Activated CD8-positive, alpha-beta memory T cell treated with anti-CD3 and anti-CD28 coated beads for 1 hour (primary cell): ENCODE results near the gene MADD.

Source experiments
- DNase-seq, 2 donors: peaks; one replicate each; pipeline ENCODE4 v3.0.0-alpha.2; 2020; ENCODE audit warnings: low read depth in 1 of 2; ENCODE audit errors: extremely low read depth in 1 of 2

Gene MADD

DNA sequence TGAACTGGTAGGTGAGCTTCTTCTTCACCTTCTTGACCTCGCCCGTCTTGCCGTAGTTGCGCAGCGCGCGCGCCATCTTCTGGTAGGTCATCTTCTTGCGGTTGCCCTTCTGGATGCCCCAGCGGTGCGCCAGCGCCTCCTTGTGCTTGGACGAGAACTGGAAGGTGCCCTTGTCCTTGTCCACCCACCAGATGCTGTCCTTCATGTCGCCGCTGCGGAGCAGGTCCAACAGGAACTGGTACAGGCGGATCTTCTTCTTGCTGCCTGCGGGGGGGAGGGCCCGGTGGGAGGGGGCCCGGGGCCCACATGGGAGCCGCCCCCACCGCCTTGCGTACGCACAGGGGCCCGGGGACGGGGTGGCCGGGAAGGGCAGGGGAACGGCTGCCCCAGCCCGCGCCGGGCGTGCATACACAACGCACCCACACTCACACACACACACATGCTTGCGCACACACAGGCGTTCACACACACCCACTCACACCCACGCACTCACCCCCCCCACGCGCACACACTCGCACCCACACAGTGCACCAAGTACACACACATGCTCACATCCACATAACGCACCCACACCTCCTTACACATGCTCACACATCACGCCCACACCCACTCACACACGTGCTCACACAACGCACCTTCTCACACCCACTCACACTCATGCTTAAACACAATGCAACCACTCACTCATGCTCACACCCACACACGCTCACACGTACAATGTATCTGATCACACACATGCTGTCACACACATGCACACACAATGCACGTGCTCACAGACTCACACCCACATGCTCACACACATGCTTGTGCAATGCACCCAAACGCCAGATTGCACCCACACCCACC is 85.6 kb downstream of the MADD start:
- DNase-seq, result no peak

DNA sequence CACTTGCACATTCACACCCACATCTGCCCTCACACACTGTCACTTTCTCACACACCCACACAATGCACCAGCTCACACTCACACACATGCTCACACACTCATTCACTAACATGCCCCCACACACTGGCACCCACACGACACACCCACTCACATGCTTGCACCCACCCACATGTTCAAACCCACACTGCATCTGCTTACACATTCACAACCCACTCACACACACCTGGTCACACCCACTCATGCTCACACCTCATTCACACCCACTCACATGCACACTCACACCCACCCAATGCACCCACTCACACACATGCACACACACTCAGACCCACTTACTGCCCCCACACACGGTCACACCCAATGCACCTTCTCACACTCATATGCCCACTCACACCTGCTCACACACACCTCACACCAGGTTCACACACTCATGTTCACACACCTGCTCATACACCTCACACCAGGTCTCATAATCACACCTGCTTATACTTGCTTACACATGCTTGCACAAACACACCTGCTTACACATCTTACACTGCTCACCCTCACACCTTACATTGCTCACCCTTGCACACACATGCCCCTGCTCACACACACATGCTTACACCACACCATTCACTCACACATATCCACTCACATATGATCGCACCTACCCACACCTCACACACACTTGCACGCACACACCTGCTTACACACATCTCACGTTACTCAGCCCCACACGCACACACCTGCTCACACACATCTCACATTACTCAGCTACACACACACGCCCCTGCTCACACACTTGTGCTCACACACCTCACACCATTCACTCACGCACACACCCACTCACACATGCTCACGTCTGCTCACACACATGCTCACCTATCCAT is 86.4 kb downstream of the MADD start:
- no peak for DNase-seq

DNA sequence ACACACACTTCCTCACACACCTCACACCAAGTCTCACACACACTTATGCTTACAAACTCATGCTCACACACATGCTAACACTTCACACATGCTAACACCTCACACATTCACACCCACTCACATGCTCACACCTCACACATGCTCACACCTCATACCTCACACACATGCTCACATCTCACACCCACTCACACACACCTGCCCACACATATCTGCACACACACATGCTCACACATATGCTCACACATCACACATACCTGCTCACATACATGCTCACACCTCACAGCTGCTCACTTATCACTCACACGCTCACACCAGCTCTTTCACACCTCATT is 87.0 kb downstream of the MADD start:
- DNase-seq, result no peak

DNA sequence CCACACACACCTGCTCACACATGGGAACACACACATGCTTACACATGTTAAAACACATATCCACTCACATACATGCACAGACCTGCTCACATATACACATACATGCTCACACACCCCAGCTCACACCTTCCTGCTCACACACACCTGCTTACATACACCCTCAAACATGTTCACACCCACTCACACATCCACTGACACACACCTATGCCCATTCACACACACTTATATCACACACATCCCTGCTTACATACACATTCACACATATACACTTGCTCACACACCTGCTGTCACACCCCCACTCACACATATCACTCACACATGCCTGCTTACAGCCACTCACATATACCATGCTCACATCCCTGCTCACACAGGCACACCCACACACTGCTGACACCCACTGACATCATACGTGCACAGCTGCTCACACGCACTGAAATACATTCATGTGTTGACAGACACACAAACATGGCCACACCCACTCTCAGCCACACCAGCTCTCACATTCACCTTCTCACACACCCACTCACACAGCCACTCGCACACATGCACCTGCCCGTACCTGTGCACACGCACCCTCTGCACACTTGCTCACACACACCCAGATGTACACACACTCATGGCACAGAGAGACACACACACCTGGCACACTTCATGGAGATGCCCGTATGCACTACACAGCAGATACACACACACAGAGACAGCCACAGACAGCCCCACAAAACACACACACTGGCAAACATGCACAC is 88.2 kb downstream of the MADD start:
- DNase-seq, result no peak

DNA sequence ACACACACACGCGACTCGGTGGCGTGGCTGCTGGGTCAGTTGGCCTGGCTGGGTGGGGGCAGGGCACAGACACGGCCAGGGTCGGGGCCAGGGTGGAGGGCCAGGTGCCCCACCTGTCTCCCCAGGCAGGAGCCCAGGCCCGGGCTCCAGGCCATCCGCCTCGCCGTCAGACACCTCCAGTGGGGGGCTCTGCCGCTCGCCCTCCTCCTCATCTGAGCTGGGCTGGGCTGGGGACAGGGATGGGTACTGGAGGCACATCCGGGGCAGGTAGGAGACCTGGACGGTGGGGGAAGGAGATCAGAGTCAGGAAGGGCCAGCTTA is 88.8 kb downstream of the MADD start:
- no peak for DNase-seq

DNA sequence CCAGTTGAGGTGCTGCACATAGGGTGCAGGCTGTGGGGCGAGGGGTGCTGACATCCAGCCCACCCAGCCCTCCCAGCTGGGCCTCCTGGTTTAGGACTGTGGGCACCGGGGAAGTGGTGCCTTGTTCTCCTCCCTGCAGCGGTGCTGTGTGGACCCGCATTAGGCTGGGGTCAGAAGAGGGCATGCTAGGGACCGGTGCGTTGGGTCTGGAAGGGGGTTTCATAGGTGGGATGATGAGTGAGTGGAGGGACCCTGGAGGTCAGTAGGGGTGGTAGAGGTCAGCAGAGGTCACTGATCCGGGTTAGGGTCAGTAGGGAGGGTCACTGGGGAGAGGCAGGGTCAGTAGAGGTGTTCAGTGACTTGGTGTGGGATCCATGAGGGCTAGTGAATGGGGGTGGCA is 89.2 kb downstream of the MADD start:
- no peak for DNase-seq

DNA sequence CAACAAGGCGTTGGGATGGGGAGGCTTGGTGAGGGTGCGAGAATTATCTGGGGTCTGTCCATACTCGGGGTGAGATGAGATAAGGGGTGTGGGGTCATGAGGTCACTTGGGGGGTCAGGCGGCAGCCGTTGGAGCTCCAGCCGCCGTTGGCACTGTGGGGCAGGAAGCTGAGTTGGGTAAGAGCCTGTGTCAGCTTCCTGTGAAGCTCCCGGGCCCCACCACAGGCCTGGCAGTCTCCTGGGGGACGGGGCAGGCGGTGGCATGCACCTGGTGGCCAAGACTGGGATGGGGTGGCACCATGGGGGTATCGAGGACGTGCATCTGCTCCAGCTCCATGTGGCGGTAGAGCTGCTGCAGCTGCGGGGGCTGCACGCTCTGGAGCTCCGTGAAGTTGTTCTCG is 89.7 kb downstream of the MADD start:
- no peak for DNase-seq

DNA sequence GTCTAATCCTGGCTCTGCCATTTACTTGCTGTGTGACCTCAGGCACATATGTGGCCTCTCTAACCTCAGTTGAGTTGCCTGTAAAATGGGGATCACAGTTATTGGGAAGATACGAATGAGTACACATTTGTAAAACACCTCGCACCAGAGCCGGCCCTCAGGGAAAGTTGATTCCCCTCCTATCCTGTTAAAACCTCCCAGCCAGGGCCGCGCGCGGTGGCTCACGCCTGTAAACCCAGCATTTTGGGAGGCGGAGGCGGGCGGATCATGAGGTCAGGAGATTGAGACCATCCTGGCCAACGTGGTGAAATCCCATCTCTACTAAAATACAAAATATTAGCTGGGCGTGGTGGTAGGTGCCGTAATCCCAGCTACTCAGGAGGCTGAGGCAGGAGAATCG is 90.4 kb downstream of the MADD start:
- no peak for DNase-seq

DNA sequence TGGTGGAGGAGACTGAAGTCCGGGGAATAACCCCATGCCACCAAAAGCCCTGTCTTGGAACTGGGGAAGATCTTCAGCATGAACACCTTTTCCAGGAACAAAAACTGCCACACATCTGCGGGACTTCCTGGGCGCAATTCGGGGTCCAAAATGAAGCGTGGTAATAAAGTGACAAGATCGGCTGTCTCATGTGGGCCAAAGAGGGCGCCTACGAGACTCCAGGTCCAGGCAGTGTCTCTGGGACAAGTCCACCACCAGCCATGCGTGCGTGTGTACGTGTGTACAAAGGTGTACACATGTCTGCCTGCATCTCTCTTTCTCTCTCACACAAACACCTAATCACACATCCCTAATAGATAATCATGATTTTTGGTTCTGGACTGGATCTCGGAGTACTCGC is 91.5 kb downstream of the MADD start:
- DNase-seq, result no peak

DNA sequence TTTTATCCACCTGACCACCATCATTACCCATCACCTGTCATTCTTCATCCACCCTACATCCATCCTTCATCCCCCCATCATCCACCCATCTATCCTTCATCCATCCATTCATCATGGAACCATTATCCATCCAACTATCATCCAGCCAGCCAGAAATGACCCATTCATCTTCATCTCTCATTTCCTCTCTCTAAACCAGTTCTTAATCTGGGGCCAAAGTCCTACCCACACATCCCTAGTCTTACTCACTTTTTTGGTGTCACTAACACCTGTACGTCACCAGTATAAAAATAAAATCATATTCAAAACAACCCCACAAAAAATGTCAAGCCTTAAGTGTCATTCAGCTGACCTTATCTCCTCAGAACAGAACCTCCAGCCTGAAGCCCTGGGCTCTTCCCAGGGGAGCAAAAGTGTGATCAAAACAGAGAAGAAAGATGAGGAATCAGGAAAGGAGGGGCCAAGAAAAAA is 96.1 kb downstream of the MADD start:
- no peak for DNase-seq

DNA sequence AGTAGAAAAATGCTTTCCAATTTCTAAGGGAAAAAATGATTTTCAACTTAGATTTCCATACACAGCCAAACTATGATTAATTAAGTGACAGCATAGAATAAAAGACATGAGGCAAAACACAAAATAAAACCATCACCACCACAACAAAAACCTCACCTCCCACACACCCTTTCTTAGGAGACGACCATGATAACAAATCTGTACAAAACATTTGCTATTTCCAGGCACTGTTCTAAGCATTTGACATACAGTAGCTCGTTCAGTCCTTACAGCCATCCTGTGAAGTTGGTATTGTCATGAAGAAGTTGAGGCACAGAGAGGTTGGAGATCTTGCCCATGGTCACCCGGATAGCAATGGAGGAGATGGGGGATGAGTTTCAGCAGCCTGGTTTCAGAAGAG is 99.7 kb downstream of the MADD start:
- DNase-seq, result no peak

DNA sequence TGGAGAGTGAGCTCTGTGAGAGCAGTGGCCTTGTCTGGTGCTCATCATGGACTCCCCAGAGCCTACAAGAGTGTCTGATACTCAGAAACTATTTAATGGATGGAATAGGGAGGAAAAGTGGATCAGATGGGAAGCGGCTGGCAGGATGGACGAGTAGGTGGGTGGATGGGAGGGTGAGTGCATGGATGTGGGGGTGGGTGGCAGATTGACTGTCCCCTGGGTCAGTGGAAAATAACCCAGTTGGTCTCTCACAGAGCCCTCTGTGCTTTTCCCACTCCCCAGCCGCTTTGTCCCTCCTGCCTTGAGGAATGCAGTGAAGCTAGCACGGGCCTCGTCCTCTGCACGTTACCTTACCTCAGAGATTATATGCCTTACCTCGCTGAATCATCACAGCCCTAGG is 102.5 kb downstream of the MADD start:
- no peak for DNase-seq

DNA sequence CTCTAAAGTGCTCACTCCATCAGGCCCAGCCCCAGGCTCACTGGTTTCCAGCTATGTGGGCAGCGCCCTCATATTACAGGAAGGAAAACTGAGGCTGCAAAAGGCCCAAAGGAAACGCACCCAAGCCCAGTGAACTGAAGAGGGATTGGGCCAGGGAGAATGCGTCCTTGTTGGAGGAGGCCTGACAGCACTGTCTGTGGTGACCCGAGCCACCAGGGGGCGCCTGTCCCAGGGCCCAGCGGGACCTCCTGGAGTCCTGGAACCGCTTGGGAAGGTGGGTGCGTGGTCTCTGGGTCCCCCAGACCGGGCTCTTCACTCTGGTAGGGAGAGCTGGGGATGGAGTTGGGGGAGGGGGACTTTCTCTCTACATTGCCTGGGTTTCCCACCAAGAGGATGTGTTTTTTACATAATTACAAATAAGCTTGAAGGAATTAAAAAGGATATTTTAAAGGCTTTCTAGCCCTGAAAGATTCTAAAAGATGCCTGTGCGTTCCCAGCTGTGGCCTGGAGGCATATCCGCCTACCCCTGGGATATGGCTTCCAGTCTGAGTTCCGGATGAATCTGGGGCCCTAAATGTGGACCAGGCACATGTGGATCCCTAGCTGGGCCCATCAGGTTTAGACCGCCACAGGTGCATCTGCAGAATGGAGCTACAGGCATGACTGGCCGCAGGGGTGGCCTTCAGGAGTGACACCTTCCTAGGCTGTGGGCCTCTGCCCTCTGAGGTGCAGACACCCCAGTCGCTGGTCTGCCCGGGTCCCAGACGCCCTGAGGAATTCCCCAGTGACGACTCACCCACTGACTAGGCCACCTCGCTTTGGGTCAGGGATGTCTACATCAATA is 104.2 kb downstream of the MADD start:
- DNase-seq, result peak; percentile 68 to 82

DNA sequence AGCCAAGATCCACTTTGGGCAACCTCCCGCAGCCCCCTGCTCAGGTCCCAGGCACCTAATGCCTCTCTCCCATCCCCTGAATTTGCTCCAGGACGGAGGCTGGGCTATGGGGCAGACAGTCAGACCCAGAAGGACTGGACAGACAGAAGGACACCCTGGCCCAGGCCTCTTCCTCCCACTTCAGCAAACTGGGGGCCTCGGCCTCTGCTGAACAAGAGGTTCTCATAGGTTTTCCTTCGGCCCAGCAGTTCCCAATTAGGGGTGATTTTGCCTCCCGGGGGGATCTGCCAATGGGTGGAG is 104.7 kb downstream of the MADD start:
- no peak for DNase-seq

DNA sequence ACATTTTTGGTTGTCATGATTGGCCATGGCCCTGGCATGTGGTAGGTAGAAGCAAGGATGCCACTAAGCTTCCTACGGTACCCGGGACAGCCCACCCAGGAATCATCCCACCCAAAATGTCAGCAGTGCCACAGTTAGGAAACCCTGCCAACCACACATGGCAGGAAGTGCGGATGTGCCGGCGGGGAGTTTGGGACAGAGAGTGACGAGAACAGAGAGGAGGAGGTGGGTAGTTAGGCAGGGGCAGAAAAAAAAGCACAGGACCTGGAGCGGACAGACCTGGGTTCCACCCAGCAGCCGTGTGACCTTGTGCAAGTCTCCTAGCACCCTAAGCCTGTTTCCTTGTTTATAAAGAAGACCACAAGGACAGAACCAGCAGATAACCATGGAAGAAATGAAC is 105.1 kb downstream of the MADD start:
- no peak for DNase-seq

DNA sequence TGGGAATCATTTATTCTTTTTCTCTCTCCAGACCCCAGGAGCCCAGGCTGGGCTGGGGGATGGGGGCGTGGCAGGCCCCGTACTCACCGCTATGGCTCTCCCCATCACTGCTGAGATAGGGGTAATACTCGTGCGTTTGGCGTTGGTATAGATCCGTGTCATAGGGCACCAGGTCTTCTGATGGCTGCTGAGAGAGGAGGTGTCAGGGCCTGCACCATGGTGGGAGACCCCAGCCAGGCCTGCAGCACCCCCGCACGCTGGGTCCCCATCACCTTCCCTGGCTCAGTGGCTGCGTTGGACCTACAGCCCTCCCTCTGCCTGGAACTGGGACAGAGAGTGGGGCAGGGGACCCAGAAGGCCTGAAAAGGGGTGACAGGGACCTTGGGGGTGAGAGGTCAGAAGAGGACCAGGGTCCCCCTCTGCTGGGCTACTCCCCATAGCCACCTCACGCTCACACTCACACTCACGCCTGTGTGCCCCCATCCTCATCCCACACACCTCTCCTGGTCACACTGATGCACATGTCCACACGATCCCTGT is 105.7 kb downstream of the MADD start:
- DNase-seq, result no peak

DNA sequence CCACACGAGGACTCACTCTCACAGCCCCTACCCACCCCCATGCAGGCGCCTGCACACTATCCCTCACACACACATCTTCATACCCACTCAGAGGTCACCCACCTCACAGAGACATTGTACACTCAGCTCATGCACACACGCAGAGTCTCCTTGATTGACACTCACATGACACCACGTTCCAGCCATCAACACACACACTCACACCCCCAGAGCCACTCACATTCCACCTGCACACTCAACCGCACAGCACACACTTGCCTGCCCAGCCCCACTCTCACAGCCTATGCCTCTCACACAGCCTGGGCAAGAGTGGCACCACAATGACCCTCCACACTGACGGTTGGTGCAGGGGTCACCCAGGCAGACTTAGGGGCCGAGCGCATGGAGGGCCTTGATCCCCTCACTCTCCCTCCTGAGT is 106.2 kb downstream of the MADD start:
- DNase-seq, result no peak

DNA sequence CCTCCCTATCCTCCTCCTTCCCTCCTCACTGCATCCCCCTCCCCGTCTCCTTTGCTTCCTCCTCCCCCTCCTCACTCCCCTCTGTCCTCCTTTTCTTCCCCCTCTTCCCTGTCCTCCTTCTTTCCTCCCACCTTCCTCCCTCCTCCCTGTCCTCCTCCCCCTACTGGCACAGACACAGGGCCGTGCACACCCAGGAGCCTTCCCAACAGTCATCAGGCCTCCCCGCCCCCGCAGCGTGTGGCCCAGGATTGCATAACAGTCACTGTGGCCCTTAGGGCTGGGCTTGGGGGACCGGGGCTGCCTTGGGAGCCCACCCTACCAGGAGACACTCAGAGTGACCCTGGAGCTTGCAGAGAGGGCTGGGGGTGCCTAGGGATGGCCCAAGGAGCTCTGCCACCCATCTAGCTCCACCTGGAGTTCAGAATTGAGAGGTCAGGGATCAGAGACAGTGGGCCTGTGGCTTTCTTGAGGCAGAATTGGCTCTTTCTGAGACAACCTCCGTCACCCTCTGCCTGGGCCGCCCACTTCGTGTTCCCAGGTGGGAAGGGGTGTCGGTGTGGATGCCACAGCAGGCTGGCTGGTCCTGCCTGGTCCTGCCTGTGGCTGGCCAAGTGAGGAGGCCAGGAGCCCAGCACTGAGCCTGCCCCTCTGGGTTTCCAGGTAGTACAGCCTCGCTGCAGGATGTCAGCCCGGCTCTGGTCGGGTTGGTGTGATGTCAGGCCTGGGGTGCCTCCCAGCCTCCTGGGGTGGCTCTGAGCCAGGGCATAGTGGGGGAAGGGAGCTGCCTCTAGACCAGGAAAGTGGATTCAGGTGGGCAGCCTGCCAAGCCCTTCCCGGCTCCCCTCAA is 106.8 kb downstream of the MADD start:
- no peak for DNase-seq

DNA sequence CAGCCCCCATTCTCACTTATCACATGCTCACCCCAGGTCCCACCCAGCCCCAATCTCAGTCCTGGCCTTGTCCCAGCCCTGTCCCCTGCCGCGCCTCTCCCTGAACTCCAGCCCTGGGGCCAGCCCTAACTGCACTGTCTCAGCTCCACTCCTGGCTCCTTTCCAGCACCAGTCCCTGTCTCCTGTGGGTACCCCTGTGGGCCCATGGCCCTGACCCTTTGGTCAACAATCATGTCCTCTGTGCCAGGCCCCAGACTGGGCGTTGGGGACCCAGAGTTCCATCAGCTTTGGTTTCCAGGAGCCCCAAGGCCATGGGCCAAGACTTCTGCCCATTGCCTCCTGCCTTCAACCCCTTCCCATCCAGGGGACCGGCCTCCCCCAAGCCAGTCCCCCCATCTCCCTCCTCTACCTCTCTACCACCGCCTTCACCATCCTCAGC is 107.7 kb downstream of the MADD start:
- DNase-seq, result no peak
